Measurements from ENCODE around the gene VPS37B.
"Not testable (repeated sequence)": the region's sequence is repeated elsewhere in the genome, so short reads cannot be mapped to it uniquely, and the experiment has no call there.

VPS37B gene

GRCh38 chr12:122882908-122883558, 12.9 kb downstream of the VPS37B start:
- intact Hi-C loops (cut with DNase I; ENCODE audit: low total_unique reads) = no loop called here
- Histone ChIP-seq H3K9me3 (no peaks in the 10 kb centered on the region), H3K4me1 (peaks cover 0 to 46% (median 29%) of the 10 kb centered on the region in 4 donors), H3K36me3 (no peaks in the 10 kb centered on the region), H3K4me3 (no peak overlapping the region), H3K27me3 (no peaks in the 10 kb centered on the region), H3K27ac (no peak overlapping the region)
- no peak for DNase-seq
- TF ChIP-seq, protein P1, sequence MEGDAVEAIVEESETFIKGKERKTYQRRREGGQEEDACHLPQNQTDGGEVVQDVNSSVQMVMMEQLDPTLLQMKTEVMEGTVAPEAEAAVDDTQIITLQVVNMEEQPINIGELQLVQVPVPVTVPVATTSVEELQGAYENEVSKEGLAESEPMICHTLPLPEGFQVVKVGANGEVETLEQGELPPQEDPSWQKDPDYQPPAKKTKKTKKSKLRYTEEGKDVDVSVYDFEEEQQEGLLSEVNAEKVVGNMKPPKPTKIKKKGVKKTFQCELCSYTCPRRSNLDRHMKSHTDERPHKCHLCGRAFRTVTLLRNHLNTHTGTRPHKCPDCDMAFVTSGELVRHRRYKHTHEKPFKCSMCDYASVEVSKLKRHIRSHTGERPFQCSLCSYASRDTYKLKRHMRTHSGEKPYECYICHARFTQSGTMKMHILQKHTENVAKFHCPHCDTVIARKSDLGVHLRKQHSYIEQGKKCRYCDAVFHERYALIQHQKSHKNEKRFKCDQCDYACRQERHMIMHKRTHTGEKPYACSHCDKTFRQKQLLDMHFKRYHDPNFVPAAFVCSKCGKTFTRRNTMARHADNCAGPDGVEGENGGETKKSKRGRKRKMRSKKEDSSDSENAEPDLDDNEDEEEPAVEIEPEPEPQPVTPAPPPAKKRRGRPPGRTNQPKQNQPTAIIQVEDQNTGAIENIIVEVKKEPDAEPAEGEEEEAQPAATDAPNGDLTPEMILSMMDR (IDR thresholded peaks at IDR 0.05) = no peak

GRCh38 chr12:122880668-122881067, 15.3 kb downstream of the VPS37B start:
- Histone ChIP-seq H3K4me1 (peaks cover 0 to 36% (median 22%) of the 10 kb centered on the region in 4 donors), H3K36me3 (no peaks in the 10 kb centered on the region), H3K27me3 (no peaks in the 10 kb centered on the region), H3K27ac (peak overlapping the region; percentile 22 to 47), H3K9me3 (no peaks in the 10 kb centered on the region), H3K4me3 (no peak overlapping the region)
- TF ChIP-seq, protein P1 (IDR thresholded peaks at IDR 0.05) = peak; percentile 28 to 29
- intact Hi-C loops (cut with DNase I; ENCODE audit: low total_unique reads) = no loop called here
- DNase-seq = no peak

GRCh38 chr12:122880155-122880667, 15.7 kb downstream of the VPS37B start:
- TF ChIP-seq, protein P1 (IDR thresholded peaks at IDR 0.05) = no peak
- H3K36me3 ChIP-seq = no peaks in the 10 kb centered on the region
- H3K4me3 ChIP-seq = no peak overlapping the region
- H3K27me3 ChIP-seq = no peaks in the 10 kb centered on the region
- peak overlapping the region; percentile 22 to 47 for H3K27ac ChIP-seq
- H3K9me3 ChIP-seq = no peaks in the 10 kb centered on the region
- no peak for DNase-seq
- intact Hi-C loops (cut with DNase I; ENCODE audit: low total_unique reads) = no loop called here
- peaks cover 0 to 38% (median 23%) of the 10 kb centered on the region in 4 donors for H3K4me1 ChIP-seq

DNA sequence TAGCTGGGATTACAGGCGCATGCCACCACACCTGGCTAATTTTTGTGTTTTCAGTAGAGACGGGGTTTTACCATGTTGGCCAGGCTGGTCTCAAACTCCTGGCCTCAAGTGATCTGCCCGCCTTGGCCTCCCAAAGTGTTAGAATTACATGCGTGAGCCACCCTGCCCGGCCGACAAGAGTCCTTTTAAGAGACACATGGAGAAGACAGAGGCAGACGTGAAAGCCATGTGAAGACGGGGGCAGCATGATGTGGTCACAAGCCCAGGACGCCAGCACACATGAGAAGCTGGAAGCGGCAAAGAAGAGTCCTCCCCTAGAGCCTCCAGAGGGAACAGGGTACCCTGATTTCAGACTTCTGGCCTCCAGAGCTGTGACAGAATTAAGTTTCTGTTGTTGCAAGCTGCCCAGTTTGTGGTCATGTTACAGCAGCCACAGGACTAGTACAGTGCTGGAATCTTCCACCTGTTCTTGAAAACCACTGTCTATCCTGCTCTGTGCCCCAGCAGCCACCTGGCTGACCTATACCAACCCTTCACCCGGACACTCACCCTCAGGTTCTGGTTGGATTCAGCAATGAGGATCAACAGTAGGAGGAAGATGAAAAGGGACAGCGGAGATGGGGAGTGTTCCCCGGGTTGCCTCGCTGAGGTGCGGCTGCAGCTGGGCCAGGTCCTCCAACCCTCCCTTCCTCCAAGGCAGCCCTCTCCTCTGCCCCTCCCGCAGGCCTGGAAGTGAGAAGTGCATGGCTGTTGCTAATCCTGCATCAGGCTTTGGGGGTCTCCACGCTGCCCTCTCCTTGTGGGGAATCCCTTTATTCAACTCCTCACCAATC, 16.9 kb downstream of the VPS37B start:
- H3K36me3 ChIP-seq = no peaks in the 10 kb centered on the region
- intact Hi-C loops (cut with DNase I; ENCODE audit: low total_unique reads) = no loop called here
- H3K9me3 ChIP-seq = no peaks in the 10 kb centered on the region
- H3K27ac ChIP-seq = no peak overlapping the region
- peak in 1 of 2 donors; percentile 27 for DNase-seq
- TF ChIP-seq, protein P1 (IDR thresholded peaks at IDR 0.05) = no peak
- no peak overlapping the region for H3K4me3 ChIP-seq
- H3K27me3 ChIP-seq = no peaks in the 10 kb centered on the region
- peaks cover 0 to 34% (median 18%) of the 10 kb centered on the region in 4 donors for H3K4me1 ChIP-seq

DNA sequence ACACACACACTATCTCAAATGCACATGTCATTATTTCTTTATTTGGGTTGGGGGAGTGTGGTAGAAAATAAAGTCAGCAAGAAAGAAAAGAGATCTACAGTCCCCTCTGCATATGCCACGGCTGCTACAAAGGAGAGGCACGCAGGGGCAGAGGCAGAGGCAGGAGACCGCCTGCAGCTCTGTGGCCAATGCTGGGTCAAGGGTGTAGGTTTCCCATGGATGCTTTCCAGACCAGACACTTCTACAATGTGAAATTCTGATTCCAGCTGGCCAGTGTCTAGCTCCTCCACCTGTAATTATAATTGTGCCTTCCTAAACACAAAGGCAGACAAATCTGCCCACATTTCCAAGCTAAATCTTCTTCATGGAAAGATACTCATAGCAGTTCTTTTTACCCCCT, 19.2 kb downstream of the VPS37B start:
- Histone ChIP-seq H3K36me3 (no peaks in the 10 kb centered on the region), H3K4me1 (peaks cover 5 to 50% (median 27%) of the 10 kb centered on the region in 4 donors), H3K4me3 (no peak overlapping the region), H3K27me3 (no peaks in the 10 kb centered on the region), H3K27ac (no peak overlapping the region), H3K9me3 (no peaks in the 10 kb centered on the region)
- intact Hi-C loops (cut with DNase I; ENCODE audit: low total_unique reads) = no loop called here
- DNase-seq = peak in 1 of 2 donors; percentile 31
- TF ChIP-seq, protein P1 (IDR thresholded peaks at IDR 0.05) = no peak

DNA sequence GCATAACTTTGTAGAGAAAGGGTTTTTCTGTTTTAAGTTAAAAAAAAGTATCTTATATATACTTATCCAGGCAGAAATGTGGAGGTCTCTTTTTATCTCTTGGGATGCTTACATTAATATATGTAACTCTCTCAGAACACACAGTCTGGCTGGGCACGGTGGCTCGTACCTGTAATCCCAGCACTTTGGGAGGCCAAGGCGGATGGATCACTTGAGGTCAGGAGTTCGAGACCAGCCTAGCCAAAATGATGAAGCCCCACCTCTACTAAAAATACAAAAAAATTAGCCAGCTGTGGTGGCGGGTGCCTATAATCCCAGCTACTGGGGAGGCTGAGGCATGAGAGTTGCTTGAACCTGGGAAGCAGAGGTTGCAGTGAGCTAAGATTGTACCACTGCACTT, 19.6 kb downstream of the VPS37B start:
- H3K9me3 ChIP-seq; intact Hi-C loops (cut with DNase I; ENCODE audit: low total_unique reads); H3K4me3 ChIP-seq; H3K27ac ChIP-seq; H3K27me3 ChIP-seq; H3K36me3 ChIP-seq: not testable (repeated sequence)
- DNase-seq = peak in 1 of 2 donors; percentile 16
- peaks cover 5 to 52% (median 28%) of the 10 kb centered on the region in 4 donors for H3K4me1 ChIP-seq
